Activated naive CD8-positive, alpha-beta T cell treated with anti-CD3 and anti-CD28 coated beads, Interleukin-2, amount 10 ng/mL, durations not matched to agents 7 days and 5 days (primary cell): Measurements from ENCODE around the gene CHTF8. TPM values are rescaled to one million over a fixed set of nuclear protein-coding genes. Genes with fewer than 3 reads are reported as not detected.

Experiments
- ATAC-seq: fragments of 150-1000 bp; cut with Tn5 transposase; one replicate; pipeline ENCODE4 v1.10.0; 2021; ENCODE audit warnings: low read depth, moderate library complexity
- POLR2A ChIA-PET: fragments of 350-600 bp; sonication (Branson Sonifier 250); formaldehyde crosslinking; loops from one replicate; lab custom pipeline; 2021; ENCODE audit warnings: antibody characterized with exemption; lab: Charles Lee
- DNase-seq: peaks from one replicate; pipeline ENCODE4 v3.0.0; 2021
- H3K27ac Mint-ChIP-seq: one replicate; pipeline ENCODE4 v1.8.0; 2022; ENCODE audit warnings: mild to moderate bottlenecking, mixed read lengths
- H3K27me3 Mint-ChIP-seq: one replicate; pipeline ENCODE4 v1.8.0; 2022; ENCODE audit warnings: mild to moderate bottlenecking, moderate library complexity, mixed read lengths
- H3K36me3 Mint-ChIP-seq: one replicate; pipeline ENCODE4 v1.8.0; 2021; ENCODE audit warnings: mild to moderate bottlenecking, mixed read lengths
- H3K4me1 Mint-ChIP-seq: one replicate; pipeline ENCODE4 v1.8.0; 2021; ENCODE audit warnings: mixed read lengths
- H3K4me3 Mint-ChIP-seq: one replicate; pipeline ENCODE4 v1.8.0; 2022; ENCODE audit warnings: mild to moderate bottlenecking, moderate library complexity, mixed read lengths
- H3K9me3 Mint-ChIP-seq: one replicate; pipeline ENCODE4 v1.8.0; 2021; ENCODE audit warnings: mixed read lengths
- total RNA-seq, 2 experiments: library from RNA; stranded (reverse); gene quantifications; one replicate each; pipeline ENCODE4 v1.2.3, GENCODE V29; 2021

The CHTF8 gene
- total RNA-seq, 2 experiments from 2014 or later, result 126 to 132 TPM

DNA sequence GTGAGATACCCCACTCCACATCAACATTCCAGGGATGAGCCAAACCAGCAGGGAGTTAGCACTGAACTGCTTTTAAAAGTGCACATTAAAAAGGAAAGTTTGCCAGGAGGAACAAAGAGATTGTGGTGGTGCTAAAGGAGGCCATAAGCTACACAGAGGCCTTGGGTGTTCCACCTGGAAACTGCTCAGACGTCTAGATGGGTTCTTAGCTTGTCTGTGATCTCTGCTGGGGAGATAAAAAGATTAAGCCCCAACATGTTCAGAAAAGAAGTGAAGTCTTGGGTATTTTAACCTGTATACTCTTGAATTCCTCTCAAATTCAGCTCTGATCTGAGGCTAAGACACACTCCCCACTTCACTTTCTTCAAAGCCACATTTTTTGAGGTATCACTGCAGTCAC is 16.6 kb downstream of the CHTF8 start:
- no peak overlapping the region for H3K27ac Mint-ChIP-seq
- no peak overlapping the region for H3K4me3 Mint-ChIP-seq
- peaks cover 7% of the 10 kb centered on the region for H3K4me1 Mint-ChIP-seq
- ATAC-seq (no peak), DNase-seq (no peak)
- no peaks in the 10 kb centered on the region for H3K27me3 Mint-ChIP-seq
- peaks cover 21% of the 10 kb centered on the region for H3K36me3 Mint-ChIP-seq
- H3K9me3 Mint-ChIP-seq, result no peaks in the 10 kb centered on the region
- POLR2A ChIA-PET, result interaction anchor here (1.0 kb wide), 1 partner anchor 10 kb away, joined by 3 read pairs; the partner anchor contains the start of gene HAS3

DNA sequence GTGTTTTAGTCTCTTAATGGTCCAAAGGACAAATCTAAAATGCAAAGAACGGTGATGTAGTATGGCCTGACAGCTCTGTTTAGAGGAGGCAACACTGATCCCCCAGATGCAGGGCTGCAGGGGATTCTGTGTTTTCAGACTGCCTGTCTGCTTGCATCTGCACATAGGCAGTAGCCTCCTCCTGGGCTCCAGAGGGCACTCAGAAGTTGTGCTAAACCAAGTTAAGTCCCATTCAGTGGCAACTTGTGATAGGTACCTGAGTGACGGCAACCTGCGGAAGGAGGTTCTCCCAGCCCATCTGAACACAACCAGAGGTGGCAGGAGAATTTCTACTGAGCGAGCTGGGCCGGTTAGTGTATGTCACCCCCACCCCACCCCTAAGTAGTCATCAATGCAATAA is 17.0 kb downstream of the CHTF8 start:
- H3K4me3 Mint-ChIP-seq, result no peak overlapping the region
- no peak overlapping the region for H3K27ac Mint-ChIP-seq
- DNase-seq (peak; percentile 11), ATAC-seq (no peak)
- POLR2A ChIA-PET, result interaction anchor here (1.0 kb wide), 1 partner anchor 10 kb away, joined by 3 read pairs; the partner anchor contains the start of gene HAS3
- no peaks in the 10 kb centered on the region for H3K27me3 Mint-ChIP-seq
- H3K9me3 Mint-ChIP-seq, result no peaks in the 10 kb centered on the region
- peaks cover 20% of the 10 kb centered on the region for H3K36me3 Mint-ChIP-seq
- peaks cover 7% of the 10 kb centered on the region for H3K4me1 Mint-ChIP-seq

DNA sequence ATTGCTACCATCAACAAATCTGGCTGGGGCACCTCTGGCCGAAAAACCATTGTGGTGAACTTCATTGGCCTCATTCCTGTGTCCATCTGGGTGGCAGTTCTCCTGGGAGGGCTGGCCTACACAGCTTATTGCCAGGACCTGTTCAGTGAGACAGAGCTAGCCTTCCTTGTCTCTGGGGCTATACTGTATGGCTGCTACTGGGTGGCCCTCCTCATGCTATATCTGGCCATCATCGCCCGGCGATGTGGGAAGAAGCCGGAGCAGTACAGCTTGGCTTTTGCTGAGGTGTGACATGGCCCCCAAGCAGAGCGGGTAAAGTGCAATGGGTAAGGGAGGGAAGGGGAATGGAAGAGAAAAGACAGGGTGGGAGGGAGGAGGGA is 17.4 kb downstream of the CHTF8 start:
- no peak for ATAC-seq
- POLR2A ChIA-PET, result no interaction called here
- Mint-ChIP-seq H3K27me3 (no peaks in the 10 kb centered on the region), H3K36me3 (peaks cover 19% of the 10 kb centered on the region), H3K4me3 (no peak overlapping the region), H3K9me3 (no peaks in the 10 kb centered on the region), H3K4me1 (peaks cover 7% of the 10 kb centered on the region), H3K27ac (no peak overlapping the region)
- peak; percentile 13 for DNase-seq

DNA sequence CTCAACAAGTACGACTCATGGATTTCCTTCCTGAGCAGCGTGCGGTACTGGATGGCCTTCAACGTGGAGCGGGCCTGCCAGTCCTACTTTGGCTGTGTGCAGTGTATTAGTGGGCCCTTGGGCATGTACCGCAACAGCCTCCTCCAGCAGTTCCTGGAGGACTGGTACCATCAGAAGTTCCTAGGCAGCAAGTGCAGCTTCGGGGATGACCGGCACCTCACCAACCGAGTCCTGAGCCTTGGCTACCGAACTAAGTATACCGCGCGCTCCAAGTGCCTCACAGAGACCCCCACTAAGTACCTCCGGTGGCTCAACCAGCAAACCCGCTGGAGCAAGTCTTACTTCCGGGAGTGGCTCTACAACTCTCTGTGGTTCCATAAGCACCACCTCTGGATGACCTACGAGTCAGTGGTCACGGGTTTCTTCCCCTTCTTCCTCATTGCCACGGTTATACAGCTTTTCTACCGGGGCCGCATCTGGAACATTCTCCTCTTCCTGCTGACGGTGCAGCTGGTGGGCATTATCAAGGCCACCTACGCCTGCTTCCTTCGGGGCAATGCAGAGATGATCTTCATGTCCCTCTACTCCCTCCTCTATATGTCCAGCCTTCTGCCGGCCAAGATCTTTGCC is 17.9 kb downstream of the CHTF8 start:
- POLR2A ChIA-PET, result no interaction called here
- ATAC-seq (no peak), DNase-seq (no peak)
- Mint-ChIP-seq H3K4me1 (peaks cover 7% of the 10 kb centered on the region), H3K27ac (no peak overlapping the region), H3K27me3 (no peaks in the 10 kb centered on the region), H3K36me3 (peaks cover 22% of the 10 kb centered on the region), H3K4me3 (no peak overlapping the region), H3K9me3 (no peaks in the 10 kb centered on the region)

DNA sequence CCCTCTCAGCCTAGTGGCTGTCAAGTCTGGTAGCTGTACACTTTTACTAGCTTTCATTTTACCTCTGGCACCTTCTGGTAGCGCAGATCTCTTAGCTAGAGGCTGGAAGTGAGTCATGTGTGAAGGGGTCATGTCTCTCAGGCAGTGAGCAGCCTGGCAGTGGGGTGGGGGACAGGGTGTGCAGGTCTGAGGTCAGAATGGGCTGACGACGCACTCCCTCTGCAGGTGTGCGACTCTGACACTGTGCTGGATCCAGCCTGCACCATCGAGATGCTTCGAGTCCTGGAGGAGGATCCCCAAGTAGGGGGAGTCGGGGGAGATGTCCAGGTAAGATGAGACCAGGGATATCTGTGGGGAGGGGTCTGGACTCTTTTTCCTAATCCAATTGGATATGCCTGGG is 19.2 kb downstream of the CHTF8 start:
- DNase-seq, result peak; percentile 27
- Mint-ChIP-seq H3K9me3 (no peaks in the 10 kb centered on the region), H3K27ac (no peak overlapping the region), H3K27me3 (peaks cover under 1% of the 10 kb centered on the region), H3K4me1 (peaks cover 7% of the 10 kb centered on the region), H3K4me3 (no peak overlapping the region), H3K36me3 (peaks cover 10% of the 10 kb centered on the region)
- no peak for ATAC-seq
- POLR2A ChIA-PET, result no interaction called here

DNA sequence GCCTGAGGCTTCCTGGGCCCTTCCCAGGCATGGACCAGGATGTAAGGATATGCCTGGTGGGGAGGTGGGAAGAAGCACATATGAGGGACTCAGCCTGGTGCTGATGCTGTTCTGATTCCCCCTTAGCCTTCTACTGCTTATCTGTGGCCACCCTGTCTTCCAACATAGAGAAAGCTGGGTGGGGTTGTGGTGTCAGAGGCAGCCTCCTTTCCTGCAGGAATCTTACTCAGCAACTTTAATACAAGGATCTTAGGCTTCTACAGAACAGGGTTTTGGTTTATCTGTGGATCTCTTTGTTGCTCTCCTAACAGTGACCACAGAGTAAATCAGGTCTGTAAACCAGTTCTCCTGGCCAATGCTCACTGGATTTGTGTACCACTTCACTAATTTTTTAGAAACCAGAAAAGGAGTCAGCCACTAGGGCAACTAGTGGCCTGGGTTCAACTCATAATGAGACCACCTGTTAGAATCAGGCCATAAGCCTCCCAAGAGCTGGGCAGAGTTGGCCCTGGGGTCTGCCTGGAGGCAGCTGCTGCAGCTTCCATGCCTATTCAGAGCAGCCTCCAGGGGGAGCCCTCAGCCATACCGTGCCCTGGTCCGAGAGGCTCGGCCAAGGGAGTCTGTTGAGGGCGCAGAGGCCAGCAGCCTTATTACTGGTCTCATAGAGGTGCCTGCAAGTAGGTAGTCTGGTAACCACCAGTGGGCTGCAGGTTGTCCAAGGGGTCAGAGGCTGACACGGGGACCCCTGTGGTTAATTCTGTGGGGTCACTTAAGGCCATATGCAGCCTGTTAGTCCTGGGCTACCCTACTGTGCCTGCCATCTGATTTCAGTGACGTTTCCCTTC is 19.9 kb downstream of the CHTF8 start:
- Mint-ChIP-seq H3K4me1 (peaks cover 10% of the 10 kb centered on the region), H3K4me3 (no peak overlapping the region), H3K9me3 (no peaks in the 10 kb centered on the region), H3K36me3 (peaks cover 5% of the 10 kb centered on the region), H3K27me3 (peaks cover 2% of the 10 kb centered on the region), H3K27ac (no peak overlapping the region)
- POLR2A ChIA-PET, result no interaction called here
- peak; percentile 65 for ATAC-seq
- DNase-seq, result peak; percentile 63

DNA sequence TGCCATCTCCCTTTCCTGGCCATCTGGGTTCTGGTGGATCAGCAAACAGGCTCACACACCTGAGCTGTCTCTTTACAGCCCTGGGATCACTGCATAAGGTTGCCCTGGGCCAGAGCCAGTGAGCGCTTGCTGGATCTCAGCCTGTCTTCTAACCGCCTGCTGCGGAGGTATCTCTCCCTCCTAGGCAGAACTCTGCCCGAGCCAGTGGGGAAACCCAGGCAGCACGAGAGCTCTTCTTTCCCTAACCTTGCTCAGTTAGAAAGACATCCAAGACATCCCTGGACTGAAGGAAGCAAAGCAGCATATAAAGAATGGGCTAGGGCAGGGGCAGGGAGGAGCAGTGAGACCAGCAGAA is 20.5 kb downstream of the CHTF8 start:
- Mint-ChIP-seq H3K4me3 (no peak overlapping the region), H3K27me3 (peaks cover 7% of the 10 kb centered on the region), H3K36me3 (peaks cover 5% of the 10 kb centered on the region), H3K4me1 (peaks cover 12% of the 10 kb centered on the region), H3K27ac (no peak overlapping the region), H3K9me3 (no peaks in the 10 kb centered on the region)
- POLR2A ChIA-PET, result no interaction called here
- ATAC-seq, result no peak
- no peak for DNase-seq

DNA sequence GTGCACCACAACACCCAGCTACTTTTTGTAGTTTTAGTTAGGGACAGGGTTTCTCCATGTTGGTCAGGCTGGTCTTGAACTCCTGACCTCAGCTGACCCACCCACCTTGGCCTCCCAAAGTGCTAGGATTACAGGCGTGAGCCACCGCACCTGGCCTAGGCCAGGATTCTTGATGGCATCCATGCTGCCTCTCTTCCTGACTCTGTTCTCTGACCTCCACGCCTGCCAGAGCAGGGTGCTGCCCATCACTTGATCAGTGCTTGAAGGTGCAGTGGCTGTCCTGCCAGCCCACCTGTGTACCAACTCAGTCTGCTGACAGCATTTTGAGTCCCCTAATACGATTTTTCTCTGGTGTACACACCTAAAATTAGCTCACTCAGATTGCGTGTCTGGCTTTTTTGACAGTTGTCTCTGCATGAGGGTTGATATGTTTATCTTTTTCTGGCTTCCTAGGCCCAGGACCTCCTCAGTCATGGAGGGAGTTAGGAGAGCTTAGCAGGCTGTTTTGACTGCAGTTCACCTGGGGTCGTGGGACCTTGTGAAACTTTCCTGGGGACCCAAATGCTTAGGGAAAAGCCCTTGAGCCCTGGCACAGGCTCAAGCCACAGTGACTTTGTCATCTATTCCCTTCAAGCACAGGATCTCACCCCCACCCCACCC is 21.0 kb downstream of the CHTF8 start:
- Mint-ChIP-seq H3K4me3 (no peak overlapping the region), H3K36me3 (peaks cover 5% of the 10 kb centered on the region), H3K27me3 (peaks cover 9% of the 10 kb centered on the region), H3K27ac (no peak overlapping the region), H3K4me1 (peaks cover 11% of the 10 kb centered on the region), H3K9me3 (no peaks in the 10 kb centered on the region)
- POLR2A ChIA-PET, result no interaction called here
- no peak for DNase-seq
- ATAC-seq, result no peak

DNA sequence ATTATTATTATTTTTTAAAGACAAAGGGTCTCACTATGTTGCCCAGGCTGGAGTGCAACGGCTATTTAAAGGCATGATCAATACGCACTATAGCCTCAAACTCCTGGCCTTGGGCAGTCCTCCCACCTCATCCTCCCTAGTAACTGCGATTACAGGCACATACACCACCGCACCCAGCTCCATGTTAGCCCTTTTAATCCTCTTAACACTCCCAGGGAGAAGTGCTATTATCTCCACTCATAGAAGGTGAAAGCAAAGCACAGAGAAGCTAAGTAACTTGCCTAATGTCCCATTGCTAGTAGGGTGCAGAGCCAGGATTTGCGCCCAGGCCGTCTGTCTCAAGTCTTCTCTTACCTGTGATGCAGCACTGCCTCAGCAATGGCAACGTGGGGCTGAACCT is 22.0 kb downstream of the CHTF8 start:
- Mint-ChIP-seq H3K4me1 (peaks cover 14% of the 10 kb centered on the region), H3K9me3 (no peaks in the 10 kb centered on the region), H3K4me3 (no peak overlapping the region), H3K27me3 (peaks cover 11% of the 10 kb centered on the region), H3K27ac (no peak overlapping the region), H3K36me3 (peaks cover 5% of the 10 kb centered on the region)
- no peak for DNase-seq
- ATAC-seq, result no peak
- POLR2A ChIA-PET, result no interaction called here

DNA sequence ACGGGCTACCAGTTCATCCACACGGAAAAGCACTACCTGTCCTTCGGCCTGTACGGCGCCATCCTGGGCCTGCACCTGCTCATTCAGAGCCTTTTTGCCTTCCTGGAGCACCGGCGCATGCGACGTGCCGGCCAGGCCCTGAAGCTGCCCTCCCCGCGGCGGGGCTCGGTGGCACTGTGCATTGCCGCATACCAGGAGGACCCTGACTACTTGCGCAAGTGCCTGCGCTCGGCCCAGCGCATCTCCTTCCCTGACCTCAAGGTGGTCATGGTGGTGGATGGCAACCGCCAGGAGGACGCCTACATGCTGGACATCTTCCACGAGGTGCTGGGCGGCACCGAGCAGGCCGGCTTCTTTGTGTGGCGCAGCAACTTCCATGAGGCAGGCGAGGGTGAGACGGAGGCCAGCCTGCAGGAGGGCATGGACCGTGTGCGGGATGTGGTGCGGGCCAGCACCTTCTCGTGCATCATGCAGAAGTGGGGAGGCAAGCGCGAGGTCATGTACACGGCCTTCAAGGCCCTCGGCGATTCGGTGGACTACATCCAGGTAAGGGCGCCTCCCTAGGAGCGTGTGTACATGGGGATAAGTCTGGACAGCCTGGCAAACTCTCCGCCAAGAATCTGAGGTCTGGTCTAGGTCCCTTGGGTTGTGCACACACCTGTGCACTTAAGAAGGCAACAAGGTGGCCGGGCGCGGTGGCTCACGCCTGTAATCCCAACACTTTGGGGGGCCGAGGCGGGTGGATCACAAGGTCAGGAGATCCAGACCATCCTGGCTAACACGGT is 22.7 kb downstream of the CHTF8 start:
- POLR2A ChIA-PET, result no interaction called here
- Mint-ChIP-seq H3K4me3 (no peak overlapping the region), H3K27me3 (peaks cover 15% of the 10 kb centered on the region), H3K27ac (no peak overlapping the region), H3K36me3 (peaks cover 5% of the 10 kb centered on the region), H3K4me1 (peaks cover 16% of the 10 kb centered on the region), H3K9me3 (no peaks in the 10 kb centered on the region)
- DNase-seq (no peak), ATAC-seq (no peak)

DNA sequence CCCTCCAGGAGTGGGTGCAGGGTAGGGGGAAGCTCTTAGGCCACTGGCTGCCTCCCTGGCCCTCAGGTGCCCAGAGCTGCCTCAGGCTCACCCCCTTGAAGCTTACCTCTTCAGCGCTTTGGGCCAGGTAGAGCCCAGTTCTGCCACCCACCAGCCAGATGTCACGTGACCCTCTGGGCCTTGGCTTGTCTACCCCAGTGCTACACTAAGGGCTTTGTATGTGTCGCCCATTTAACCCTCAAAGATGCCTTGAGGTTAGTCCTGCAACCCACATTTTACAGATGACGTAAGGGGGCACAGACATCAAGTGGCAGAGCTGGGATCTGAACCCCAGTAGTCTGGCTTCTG is 23.5 kb downstream of the CHTF8 start:
- Mint-ChIP-seq H3K27ac (no peak overlapping the region), H3K9me3 (no peaks in the 10 kb centered on the region), H3K36me3 (peaks cover 5% of the 10 kb centered on the region), H3K4me1 (peaks cover 16% of the 10 kb centered on the region), H3K27me3 (peaks cover 19% of the 10 kb centered on the region), H3K4me3 (no peak overlapping the region)
- ATAC-seq, result no peak
- POLR2A ChIA-PET, result no interaction called here
- no peak for DNase-seq

DNA sequence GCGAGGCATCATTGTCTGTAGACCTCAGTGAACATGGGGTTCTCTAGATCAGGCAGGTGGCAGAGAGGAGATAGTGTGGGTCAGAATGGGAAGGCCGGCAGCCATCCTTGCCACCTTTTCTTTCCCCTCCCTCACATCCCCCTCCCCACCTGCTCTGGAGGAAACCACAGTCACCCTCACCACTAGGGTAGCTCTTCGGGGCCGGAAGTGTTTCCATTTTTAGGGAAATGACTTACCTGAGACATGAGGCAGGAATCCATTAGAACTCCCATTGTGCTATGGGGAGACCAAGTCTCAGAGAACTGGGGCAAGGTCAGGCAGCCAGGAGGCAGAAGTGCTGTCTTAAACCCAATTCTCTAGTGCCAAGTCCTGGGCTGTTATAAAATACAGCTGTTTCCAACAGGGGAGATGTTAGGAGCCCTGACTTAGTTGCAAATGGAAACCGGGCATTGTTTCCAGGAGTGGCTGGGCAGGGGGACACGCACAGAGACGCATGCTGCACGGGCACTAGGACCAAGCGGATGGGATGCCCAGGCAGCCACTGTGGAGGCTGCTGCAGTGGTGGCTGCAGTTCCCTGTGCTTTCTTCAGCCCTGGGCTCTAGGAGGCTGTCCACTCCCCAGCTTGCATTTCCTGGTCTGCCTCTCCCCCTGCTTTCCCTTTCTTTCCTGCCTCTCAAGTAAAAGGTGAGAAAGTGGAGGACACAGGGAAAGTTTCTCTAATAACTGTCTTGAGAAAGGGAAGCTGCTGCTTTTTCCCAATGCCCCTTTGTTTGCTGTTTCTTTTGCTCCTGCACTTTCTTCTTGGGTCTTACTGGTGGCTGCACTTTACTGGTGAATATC is 24.1 kb downstream of the CHTF8 start:
- DNase-seq (no peak), ATAC-seq (no peak)
- H3K9me3 Mint-ChIP-seq, result no peaks in the 10 kb centered on the region
- H3K4me1 Mint-ChIP-seq, result peaks cover 16% of the 10 kb centered on the region
- peaks cover 19% of the 10 kb centered on the region for H3K27me3 Mint-ChIP-seq
- POLR2A ChIA-PET, result no interaction called here
- peak overlapping the region; percentile 25 for H3K4me3 Mint-ChIP-seq
- peaks cover 5% of the 10 kb centered on the region for H3K36me3 Mint-ChIP-seq
- no peak overlapping the region for H3K27ac Mint-ChIP-seq
